GM21825 (cell line): ENCODE measurements around the gene SYNE2.

Experiments
- ATAC-seq: cut with Tn5 transposase; IDR thresholded peaks from one replicate; pipeline ENCODE4 v1.9.1; 2021; ENCODE audit warnings: mild to moderate bottlenecking, moderate library complexity; ENCODE audit not compliant: unreplicated experiment

Gene SYNE2

DNA sequence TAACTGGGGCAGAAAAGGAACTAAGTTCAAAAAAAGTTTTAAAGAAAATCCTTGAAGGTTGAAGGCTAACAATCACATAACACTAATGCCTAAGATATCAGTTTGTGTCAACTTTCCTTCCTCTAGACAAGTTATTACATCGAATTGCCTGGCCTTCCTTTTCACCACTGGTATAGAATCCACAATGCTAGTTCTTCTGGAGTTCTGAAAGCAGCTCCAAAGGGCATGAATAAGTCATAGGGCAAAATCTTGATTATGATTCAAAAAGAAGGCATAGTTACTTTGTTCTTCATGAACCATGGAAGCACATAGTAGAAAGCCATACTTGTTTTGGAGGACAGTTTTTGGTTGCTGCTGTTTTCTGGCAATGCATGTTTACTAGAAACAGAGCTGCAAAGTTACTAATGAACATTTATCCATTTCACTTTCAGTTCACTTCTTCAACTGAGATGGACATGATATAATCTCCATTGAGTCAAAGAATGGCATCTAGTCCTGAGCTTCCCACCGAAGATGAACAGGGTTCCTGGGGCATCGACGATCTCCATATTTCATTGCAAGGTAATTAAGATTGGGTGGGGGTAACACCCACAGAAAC lies 56.0 kb downstream of the SYNE2 start:
- ATAC-seq, result no peak

DNA sequence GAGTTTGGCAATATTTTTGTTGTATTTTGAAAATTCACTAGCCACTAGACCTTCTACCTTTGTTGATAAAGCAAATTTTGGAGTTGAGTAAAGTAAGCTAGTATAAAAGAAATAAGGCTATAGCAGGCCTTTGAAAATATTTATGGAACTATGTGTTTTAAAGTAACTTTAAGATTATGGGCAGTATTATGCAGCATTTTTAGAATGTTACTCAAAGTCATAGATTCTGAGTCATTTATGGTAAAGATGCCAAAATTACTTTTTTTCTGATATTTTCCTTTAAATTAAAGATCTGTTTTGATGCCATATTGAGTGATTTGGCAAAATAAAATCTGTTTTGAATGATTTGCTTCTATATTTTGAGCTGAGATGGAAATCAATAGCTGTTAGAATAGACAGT lies 57.2 kb downstream of the SYNE2 start:
- ATAC-seq, result no peak

DNA sequence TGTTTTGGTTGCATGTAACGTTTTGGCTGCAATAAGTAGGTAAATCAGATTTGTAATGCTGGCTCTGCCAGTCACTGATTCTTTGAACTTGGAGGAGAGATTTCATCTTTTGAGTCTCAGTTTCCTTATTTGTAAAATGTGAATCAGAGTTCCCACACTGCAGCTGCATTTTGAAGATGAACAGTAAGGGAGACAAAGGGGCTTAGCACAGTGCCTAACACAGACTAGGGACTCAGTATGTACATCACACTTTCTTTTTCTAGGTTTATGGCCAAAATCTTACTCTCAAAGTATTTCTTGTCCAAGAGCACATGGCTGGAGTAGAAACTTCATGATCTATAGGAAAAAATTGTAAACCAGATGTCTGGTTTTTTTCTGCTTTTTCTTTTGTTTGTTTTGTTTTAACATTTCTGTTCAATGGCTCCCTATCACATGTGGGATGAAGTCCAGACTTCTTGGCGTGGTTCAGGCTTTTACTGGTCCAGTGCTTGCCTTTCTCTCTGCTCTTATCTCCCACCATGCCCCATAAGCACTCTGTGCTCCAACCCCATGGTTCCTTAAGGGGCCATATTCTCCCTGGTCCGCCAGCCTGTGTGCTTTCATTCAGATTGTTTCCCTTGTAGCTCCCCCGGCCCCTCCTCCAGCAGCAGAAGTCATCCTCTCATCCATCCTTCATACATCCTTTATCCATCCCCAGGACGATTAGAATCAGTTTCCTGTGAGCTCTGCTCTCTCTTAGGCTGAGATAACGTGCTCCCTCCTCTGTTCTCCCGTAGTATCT lies 58.0 kb downstream of the SYNE2 start:
- ATAC-seq, result no peak

DNA sequence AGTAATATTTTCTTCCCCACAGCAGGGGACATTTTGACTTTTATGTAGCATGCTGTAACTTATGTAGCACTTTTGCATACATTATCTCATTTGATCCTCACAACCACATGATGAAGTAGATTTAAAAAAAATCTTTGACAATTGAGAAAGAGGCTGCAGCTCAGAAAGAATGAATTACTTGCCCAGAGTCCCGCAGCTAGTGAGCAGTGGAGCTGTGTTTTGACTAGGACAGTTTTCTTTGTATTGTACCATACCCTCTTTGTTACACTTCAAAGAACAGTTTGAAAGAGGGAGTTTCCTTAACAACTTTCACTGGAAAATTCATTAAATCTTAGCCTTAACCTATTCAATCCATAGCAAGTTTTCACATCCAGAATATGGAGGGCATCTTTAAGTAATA lies 58.6 kb downstream of the SYNE2 start:
- no peak for ATAC-seq

DNA sequence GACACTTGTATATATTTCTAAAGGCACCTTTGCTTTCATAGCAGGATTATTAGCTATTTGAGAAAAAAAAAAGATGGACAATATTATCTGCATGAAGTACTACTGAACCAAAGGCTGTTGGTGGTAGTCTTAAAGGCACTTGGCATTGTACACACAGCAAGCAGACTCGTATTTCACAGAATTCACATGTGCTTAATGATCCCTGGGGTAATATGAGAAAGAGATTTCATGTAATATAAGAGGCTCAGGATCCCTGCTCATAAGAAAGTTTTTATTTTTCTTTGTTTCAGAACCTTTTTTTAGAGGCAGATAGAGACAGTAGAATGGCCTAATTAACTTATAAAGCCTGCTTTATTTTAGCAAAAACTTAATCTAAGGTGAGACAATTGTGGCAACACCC lies 59.5 kb downstream of the SYNE2 start:
- ATAC-seq, result no peak

DNA sequence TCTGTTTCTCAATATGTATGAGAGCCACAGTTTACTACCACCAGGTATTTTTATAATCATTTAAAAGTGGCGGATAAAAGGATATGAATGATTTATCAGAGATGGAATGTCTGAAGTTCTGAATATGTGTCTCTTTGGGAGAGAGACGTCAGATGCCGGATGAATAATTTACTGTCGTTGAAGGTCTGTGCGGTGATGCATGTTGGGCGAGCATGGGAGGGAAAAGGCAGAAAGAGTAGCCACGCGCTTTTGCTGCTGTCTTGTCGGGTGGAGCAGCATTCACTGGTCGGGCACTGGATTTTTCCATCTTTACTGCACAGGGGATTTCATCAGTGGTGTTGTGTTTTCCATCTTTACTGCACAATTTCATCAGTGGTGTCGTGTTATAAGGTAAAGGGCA lies 65.6 kb downstream of the SYNE2 start:
- no peak for ATAC-seq

DNA sequence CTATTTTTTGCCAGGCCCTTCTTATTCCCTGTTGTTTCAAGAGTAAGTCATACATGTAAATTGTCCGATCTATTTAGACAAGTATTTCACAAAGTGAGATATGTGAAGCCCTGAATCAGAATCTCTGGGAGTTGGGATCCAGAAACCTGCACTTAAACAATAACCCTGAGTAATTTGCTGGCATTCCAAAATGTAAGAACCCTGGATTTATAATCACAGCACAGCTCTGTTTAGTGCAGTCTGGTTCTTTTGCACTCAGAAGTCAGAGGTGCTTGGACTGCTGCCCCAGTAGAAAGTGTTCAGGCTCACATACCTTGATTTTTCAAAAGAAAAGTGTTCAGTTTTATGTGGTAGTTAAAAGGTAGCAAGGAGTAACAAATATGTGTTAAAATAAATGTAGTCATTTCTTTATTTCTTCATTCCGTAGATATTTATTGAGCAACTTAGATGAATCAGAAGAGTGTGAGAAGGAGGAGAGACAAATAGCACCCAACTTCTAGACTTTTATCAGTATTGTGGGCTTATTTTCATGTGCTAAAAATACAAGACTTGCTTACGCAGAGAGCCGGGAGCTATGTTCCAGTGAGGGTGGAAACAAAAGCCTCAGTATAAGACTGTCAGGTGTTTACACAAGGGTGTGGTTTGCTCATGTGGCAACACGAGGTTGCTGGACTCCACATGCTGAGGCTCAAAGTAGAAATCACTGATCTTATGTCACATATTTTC lies 70.1 kb downstream of the SYNE2 start:
- ATAC-seq, result no peak

DNA sequence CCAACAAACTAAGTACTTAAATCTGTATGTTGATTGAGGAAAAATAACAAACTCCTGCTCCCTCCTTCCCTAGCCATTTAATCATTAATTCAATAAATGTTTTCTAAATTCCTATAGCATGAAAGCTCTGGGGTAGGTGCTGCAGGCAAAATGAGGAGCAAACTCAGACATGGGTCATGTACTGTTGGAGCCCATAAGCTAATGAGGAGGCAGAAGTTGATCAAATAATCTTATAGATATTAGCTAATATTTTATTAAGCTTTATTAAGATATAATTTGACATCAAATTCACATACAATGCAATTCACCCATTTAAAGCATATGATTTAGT lies 70.6 kb downstream of the SYNE2 start:
- ATAC-seq, result no peak

DNA sequence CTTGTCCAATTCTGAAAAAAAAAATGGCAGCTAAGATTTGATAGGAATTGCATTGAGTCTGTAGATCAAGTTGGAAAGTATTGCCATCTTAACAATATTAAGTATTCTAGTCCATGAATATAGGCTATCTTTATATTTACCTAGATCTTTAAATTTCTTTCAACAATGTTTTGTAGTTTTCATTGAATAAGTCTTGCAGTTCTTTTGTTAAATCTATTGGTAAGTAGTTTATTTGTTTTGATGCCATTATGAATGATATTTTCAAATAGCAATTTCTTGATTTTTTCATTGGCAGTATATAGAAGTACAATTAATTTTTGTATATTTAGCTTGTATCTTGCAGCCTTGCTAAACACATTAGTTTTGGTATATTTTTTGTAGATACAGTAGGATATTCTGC lies 71.6 kb downstream of the SYNE2 start:
- no peak for ATAC-seq

DNA sequence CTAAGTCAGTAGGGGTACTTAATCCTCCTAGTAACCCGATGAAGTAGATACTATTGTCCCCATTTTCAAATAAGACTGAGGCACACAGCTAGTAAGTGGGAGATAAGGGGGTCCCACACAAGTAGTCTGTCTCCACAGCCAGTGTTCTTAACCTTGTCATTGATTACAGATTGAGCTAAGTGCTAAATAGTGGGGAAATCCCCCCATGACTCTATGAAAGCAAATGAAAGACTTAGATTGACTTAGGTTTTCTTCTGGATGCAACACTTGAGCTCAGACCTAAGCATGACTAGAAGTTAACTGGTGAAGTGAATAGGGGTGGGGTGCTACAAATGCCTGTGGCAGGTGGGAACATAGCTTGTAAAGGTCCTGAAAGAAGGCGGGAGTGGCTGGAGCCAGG lies 73.8 kb downstream of the SYNE2 start:
- no peak for ATAC-seq

DNA sequence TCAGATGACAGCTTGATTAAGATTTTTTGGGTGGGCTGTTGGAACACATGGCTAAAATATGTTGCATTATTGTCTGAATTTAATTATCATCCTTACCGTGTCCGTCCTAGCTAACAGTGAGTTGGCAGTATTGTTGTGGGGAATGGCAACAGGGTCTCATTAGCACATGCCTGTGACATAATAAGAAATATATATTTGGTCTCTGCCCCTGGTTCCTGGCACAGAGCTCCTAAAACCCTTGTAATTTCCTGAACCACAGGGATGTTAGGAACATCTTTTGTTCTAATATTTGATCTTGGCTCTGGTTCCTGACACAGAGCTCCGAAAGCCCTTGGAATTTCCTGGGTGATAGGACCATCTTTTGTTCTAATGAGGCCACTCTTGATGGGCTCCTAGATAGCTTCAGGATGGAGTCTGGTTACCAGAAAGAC lies 76.0 kb downstream of the SYNE2 start:
- no peak for ATAC-seq

DNA sequence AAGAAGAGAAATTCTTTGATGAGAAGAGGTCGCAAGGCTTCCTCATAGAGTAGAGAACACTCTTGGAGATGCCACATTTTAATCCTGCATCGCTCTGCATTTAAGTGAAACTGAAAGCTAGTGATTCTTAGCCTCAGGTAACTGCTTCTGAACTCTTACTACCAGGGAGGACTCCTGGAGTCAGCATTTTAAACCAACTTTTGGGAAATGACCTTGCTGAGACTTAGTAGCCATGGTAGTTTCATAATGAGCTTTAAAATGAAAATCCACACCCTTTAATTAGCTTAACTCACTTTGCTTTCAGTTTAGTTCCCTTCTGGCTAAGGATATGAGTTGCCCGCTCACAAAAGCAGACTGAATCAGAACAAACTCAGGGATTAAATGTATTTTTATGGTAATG lies 80.3 kb downstream of the SYNE2 start:
- ATAC-seq, result no peak

DNA sequence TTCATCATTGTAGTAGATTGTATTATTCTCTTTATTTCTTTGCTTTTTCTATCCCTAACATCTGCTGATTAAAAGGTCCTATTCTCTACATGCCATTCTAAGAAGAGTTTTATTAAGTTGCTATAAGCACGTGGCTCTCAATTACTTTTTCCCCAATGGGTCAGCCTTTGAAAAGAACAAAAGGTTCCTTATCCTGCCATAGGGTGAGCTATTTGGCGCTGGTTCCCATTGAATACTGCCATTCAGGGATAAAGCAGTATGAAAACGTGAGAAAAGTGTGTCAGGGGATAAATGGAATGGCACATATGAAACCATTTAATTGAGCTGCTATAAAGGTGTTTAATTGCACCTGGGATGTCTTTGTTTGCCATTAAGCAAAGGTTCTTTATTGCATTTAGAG lies 80.9 kb downstream of the SYNE2 start:
- ATAC-seq, result no peak

DNA sequence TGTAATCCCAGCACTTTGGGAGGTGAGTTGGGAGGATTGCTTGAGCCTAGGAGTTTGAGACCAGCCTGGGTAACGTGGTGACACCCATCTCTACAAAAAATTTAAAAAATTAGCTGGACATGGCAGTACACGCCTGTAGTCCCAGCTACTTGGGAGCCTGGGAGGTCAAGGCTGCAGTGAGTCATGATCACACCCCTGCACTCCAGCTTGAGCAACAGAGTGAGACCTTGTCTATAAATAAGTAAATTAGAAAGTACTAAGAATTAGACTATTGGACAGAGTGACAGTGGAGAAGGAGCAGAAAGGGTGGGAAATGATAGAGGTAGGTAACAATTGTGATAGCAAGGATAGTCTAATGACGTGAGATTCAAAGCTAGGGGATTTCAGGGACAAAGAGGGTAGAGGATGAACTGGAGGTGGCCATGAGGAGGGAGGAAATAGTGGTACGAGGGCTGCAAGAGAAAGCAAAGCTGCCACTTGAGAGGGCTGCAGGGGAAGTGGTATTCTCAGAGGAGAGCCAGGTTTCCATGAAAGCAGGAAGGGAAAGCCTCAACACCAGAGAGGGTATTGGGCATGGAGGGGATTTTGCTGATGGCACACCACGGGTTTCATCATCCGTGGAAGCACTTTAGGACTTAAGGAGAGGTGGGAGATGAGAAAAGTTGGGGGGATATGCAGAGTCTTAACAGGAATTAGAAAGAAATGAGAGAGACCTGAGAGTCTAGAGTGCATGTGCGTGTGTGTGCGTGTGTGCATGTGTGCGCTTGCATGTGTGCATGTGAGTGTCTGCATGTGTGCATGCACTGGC lies 85.6 kb downstream of the SYNE2 start:
- ATAC-seq, result peak; percentile 66

DNA sequence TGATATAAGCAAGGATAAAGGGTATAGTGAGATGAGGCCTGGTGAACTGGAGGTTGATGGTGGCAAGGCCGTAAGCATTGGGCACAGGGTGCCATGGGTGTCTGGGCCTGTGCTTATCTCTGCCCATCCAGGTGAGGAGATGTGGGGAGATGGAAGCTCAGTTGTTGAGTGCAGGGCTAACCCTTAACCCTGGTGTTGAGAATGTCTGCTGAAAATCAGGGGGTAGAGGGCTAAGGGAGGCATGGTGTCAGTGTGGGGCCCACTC lies 86.1 kb downstream of the SYNE2 start:
- ATAC-seq, result no peak

DNA sequence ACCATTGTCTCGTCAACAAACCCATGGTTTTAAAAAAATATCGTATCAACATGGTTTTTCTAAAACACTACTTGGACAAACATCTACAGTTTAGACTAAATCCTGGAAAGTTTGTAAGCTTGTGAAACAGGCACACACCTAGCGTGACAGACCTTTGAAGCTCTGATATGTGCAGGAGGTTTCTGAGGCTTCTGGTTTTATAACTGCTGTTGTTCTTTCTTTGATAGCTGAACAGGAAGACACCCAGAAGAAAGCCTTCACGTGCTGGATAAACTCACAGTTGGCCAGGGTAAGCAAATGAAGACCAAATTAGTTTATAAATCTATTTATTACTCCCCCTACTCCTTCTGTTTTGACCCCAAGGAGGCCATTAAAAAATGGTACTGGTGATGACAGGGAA lies 87.6 kb downstream of the SYNE2 start:
- ATAC-seq, result no peak

DNA sequence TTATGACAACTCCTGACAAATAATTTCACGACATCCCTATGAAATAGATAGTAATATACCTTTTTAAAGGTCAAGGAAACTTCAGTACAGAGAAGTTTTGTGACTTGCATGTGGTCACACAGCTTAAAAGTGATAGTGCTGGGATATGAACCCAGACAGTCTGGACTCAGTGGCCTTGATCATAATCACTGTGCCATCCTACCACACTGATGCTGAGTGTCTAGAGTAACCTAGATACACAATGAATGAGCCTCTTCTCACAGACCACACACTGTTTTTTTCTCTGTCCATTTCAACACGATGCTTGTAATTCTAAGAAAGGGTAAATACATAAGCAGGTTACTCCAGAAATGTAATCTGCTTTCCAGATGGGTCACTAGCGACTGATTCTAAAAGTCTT lies 88.2 kb downstream of the SYNE2 start:
- no peak for ATAC-seq

DNA sequence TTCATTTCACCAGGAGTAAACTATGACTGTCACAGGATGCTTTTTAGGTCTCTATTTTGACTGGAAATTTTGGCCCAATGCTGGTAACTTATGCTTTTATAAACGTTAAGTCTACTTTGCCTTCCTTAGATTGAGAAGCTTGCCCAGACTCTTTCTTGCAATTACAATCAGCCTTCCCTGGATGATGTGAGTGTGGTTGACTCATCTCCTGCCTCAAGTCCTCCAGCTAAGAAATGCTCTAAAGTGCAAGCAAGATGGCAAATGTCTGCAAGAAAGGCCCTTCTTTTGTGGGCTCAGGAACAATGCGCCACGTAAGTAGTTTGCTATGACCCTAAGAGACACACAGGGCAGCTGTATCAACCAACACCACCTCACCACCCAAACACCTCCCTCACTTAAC lies 96.9 kb downstream of the SYNE2 start:
- no peak for ATAC-seq

DNA sequence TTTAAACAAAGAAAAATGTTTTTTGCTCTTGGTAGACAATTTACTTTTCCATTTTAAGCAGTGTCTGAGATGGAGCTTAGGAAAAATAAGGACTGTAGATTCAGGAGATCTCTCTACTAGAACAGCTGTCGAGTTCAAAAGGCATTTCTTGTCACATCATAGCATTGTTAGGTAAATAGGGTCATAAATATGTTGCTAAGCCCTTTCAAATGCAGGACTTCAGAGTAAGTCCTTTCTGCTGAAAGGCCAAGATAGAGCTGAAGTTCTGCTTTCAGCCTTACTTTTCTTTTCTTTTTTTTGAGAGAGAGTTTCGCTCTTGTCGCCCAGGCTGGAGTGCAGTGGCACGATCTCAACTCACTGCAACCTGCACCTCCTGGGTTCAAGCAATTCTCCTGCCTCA lies 98.2 kb downstream of the SYNE2 start:
- ATAC-seq, result no peak

DNA sequence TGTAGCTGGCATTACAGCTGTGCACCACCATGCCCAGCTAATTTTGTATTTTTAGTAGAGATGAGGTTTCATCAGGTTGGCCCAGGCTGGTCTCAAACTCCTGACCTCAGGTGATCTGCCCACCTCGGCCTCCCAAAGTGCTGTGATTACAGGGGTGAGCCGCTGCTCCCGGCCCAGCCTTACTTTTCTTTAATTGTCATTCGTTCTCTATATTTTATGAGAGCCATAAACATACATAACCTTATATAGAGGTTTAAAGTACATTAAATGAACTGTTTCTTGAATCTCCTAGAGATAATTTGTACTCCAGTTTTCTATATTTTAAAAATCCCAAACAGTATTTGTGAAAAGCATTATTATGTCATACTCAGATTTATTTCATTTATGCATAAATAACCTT lies 98.6 kb downstream of the SYNE2 start:
- no peak for ATAC-seq

DNA sequence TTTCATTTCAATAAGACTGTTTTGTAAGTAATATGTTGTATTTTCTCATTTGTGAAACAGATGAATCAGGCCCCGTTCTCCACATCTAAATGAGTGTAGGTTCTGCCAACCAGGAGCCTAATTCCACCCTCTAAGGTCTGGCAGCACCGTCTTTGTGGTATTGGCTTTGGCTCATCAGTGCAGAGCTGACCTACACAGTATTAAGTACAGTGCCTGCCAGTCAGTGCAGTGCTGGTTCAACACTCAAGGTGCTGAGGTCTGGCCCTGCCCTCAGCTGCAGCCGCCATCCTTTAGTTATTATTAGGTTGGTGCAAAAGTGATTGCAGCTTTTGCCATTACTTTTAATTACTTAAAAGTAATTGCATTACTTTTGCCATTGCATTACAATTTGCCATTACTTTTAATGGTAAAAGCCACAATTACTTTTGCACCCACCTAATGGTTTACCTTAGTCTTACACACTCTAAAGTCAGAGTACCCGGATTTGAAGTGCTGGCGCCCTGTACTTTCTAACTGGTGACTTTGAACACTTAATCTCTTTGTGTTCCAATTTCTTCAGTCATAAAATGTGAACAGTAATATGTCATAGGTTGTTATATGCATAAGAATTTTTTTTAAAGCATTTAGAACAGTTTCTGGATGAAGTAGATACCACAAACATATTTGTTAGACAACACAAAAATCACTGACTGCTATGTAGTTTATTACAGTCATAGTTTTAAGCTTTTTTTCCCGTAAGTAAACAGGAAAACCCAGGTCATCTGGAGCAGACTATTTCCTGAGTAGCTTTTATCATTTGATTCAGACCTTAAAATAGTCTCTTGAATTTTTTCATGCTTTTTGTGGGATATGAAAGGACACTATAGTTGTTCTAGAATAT lies 99.5 kb downstream of the SYNE2 start:
- no peak for ATAC-seq
